ENCODE results near the gene MPP1. TPM values are rescaled to one million over a fixed set of nuclear protein-coding genes. Genes with fewer than 3 reads are reported as not detected.

Gene MPP1
- total and polyA plus RNA-seq, 9 of the 15 experiments (the other 6 are each of a cell fraction or from before 2014, with no cell fraction given) = 227 to 395 (median 283) TPM

DNA sequence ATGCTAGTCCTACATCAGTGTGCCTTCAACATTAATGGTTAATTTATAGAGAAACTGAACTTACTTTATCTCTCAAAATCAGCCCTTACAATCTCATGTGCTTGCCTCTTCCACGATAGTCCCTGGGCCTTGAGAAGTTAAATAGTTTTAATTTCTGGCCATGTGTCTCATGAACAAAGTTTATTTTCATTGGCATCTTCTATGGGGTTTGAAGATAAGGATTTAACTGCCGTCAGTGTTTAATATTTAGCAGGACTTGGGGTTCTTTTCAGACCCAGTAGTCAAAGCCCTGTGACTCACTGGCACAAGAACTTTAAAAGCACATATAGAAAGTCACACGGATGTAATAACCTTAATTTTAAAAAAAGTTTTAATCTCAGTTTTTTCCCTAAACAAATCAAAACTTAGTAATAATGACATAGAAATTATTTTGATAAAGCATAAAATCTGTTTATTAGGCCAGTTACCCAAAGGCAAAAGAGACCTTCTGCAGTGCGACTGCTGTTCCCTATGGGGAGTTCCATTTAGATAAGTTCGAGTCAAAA lies 10.1 kb upstream of the MPP1 start (continued):
- TF ChIP-seq, protein P1, sequence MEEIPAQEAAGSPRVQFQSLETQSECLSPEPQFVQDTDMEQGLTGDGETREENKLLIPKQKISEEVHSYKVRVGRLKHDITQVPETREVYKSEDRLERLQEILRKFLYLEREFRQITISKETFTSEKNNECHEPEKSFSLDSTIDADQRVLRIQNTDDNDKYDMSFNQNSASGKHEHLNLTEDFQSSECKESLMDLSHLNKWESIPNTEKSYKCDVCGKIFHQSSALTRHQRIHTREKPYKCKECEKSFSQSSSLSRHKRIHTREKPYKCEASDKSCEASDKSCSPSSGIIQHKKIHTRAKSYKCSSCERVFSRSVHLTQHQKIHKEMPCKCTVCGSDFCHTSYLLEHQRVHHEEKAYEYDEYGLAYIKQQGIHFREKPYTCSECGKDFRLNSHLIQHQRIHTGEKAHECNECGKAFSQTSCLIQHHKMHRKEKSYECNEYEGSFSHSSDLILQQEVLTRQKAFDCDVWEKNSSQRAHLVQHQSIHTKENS (CRISPR knock-in tag; IDR thresholded peaks at IDR 0.05) = no peak
- TF ChIP-seq CBX2 (IDR thresholded peaks at IDR 0.05; ENCODE audit: insufficient read depth, low read length, poor library complexity, severe bottlenecking) (no peak), EGR1 (conservative IDR thresholded peaks at IDR 0.05) (no peak), SP1 (CRISPR knock-in tag; IDR thresholded peaks at IDR 0.05) (no peak), ZNF384 (IDR thresholded peaks at IDR 0.05; ENCODE audit: low read depth, low read length) (no peak), ZNF445 (CRISPR knock-in tag; IDR thresholded peaks at IDR 0.05; ENCODE audit: low read depth) (no peak), POLR2H (tag; IDR thresholded peaks at IDR 0.05; ENCODE audit: low read depth) (peak; percentile 41; the same call in 1 of the 2 replicates), NCOA2 (IDR thresholded peaks at IDR 0.05; ENCODE audit: partially characterized antibody in 2 of 2) (peak in 1 of 2 experiments; percentile 27), TSC22D4 (tag; IDR thresholded peaks at IDR 0.05) (no peak), BCL6 (CRISPR knock-in tag; IDR thresholded peaks at IDR 0.05) (no peak)
- TF ChIP-seq, protein P2, sequence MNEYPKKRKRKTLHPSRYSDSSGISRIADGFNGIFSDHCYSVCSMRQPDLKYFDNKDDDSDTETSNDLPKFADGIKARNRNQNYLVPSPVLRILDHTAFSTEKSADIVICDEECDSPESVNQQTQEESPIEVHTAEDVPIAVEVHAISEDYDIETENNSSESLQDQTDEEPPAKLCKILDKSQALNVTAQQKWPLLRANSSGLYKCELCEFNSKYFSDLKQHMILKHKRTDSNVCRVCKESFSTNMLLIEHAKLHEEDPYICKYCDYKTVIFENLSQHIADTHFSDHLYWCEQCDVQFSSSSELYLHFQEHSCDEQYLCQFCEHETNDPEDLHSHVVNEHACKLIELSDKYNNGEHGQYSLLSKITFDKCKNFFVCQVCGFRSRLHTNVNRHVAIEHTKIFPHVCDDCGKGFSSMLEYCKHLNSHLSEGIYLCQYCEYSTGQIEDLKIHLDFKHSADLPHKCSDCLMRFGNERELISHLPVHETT (CRISPR knock-in tag; conservative IDR thresholded peaks at IDR 0.05 in 1 of 2, IDR thresholded peaks at IDR 0.05 in 1 of 2) = 0 out of 4 replicates have a peak, but pooled peaks of 1 of the 2 experiments have one; percentile 46
- TF ChIP-seq, protein P3, sequence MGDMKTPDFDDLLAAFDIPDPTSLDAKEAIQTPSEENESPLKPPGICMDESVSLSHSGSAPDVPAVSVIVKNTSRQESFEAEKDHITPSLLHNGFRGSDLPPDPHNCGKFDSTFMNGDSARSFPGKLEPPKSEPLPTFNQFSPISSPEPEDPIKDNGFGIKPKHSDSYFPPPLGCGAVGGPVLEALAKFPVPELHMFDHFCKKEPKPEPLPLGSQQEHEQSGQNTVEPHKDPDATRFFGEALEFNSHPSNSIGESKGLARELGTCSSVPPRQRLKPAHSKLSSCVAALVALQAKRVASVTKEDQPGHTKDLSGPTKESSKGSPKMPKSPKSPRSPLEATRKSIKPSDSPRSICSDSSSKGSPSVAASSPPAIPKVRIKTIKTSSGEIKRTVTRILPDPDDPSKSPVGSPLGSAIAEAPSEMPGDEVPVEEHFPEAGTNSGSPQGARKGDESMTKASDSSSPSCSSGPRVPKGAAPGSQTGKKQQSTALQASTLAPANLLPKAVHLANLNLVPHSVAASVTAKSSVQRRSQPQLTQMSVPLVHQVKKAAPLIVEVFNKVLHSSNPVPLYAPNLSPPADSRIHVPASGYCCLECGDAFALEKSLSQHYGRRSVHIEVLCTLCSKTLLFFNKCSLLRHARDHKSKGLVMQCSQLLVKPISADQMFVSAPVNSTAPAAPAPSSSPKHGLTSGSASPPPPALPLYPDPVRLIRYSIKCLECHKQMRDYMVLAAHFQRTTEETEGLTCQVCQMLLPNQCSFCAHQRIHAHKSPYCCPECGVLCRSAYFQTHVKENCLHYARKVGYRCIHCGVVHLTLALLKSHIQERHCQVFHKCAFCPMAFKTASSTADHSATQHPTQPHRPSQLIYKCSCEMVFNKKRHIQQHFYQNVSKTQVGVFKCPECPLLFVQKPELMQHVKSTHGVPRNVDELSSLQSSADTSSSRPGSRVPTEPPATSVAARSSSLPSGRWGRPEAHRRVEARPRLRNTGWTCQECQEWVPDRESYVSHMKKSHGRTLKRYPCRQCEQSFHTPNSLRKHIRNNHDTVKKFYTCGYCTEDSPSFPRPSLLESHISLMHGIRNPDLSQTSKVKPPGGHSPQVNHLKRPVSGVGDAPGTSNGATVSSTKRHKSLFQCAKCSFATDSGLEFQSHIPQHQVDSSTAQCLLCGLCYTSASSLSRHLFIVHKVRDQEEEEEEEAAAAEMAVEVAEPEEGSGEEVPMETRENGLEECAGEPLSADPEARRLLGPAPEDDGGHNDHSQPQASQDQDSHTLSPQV (IDR thresholded peaks at IDR 0.05) = peak; percentile 63
- TF ChIP-seq, protein P4, sequence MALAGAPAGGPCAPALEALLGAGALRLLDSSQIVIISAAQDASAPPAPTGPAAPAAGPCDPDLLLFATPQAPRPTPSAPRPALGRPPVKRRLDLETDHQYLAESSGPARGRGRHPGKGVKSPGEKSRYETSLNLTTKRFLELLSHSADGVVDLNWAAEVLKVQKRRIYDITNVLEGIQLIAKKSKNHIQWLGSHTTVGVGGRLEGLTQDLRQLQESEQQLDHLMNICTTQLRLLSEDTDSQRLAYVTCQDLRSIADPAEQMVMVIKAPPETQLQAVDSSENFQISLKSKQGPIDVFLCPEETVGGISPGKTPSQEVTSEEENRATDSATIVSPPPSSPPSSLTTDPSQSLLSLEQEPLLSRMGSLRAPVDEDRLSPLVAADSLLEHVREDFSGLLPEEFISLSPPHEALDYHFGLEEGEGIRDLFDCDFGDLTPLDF (CRISPR knock-in tag; IDR thresholded peaks at IDR 0.05) = no peak
